ENCODE measurements around the gene AGAP1.

AGAP1 gene

DNA sequence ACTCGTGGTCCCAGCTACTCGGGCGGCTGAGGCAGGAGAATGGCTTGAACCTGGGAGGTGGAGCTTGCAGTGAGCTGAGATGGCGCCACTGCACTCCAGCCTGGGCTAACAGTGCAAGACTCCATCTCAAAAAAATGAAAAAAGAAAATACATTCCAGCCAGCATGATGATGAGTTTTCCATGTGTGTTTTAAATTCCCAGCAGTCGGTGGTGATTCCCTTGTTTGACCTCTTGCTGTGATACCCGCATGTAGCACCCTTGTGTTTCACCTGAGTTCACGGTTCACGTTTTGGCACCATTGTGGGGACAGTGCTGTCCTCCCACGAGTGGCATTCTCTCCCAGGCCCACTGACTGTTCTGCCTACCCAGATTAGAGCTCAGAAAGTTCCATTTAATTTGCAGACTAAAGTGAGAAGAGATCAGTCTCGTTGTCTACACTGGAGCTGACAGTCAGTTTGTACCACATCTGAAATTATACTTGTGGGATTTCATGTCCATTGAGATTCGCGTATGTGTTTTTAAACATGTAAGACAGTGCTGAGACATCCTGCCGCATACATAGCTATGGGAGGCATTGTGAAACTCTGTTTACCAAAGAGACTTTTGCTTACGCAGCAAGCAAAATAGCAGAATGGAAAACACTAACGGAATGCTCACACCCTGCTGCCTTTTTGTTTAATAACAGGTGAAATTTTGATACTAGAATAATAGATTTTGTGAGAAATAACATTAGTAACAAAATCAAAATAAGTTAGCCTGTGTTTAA lies 517.3 kb downstream of the AGAP1 start:
- no peak for TF ChIP-seq TAF1 (IDR thresholded peaks at IDR 0.05; ENCODE audit: borderline replicate concordance, insufficient read depth, low read length)
- no peak for TF ChIP-seq POLR2AphosphoS5 (IDR thresholded peaks at IDR 0.05; ENCODE audit: low read depth, low read length)
- TF ChIP-seq SIN3A (IDR thresholded peaks at IDR 0.05; ENCODE audit: borderline replicate concordance, insufficient read depth, low read length), result no peak
- TF ChIP-seq, protein P1, sequence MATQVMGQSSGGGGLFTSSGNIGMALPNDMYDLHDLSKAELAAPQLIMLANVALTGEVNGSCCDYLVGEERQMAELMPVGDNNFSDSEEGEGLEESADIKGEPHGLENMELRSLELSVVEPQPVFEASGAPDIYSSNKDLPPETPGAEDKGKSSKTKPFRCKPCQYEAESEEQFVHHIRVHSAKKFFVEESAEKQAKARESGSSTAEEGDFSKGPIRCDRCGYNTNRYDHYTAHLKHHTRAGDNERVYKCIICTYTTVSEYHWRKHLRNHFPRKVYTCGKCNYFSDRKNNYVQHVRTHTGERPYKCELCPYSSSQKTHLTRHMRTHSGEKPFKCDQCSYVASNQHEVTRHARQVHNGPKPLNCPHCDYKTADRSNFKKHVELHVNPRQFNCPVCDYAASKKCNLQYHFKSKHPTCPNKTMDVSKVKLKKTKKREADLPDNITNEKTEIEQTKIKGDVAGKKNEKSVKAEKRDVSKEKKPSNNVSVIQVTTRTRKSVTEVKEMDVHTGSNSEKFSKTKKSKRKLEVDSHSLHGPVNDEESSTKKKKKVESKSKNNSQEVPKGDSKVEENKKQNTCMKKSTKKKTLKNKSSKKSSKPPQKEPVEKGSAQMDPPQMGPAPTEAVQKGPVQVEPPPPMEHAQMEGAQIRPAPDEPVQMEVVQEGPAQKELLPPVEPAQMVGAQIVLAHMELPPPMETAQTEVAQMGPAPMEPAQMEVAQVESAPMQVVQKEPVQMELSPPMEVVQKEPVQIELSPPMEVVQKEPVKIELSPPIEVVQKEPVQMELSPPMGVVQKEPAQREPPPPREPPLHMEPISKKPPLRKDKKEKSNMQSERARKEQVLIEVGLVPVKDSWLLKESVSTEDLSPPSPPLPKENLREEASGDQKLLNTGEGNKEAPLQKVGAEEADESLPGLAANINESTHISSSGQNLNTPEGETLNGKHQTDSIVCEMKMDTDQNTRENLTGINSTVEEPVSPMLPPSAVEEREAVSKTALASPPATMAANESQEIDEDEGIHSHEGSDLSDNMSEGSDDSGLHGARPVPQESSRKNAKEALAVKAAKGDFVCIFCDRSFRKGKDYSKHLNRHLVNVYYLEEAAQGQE (IDR thresholded peaks at IDR 0.05; ENCODE audit: insufficient read depth in 1 of 2, low read depth in 2 of 2, low read length in 2 of 2), result no peak
- TF ChIP-seq FOXP2 (optimal IDR thresholded peaks at IDR 0.05; ENCODE audit: borderline replicate concordance, extremely low read depth, extremely low read length, insufficient read depth), result no peak

DNA sequence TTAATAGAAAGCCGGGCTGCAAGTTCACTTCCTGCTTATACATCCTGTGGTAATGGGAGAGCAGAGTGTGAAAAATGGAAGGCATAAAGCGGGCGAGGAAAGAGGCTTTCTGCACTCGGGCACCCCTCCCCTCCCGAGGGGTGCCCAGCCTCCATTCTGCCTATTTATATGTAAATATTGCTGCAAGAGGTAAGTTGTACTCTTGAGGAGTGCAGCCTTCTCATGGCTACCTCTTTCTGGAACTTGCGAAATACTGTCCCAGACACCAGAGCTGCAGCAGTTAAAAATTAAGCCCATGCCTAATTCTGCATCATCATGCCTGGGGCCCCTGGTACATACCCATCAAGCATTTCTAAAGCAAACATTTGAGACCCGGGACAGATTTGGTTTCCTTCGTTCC lies 518.3 kb downstream of the AGAP1 start:
- TF ChIP-seq, protein P1 (IDR thresholded peaks at IDR 0.05; ENCODE audit: insufficient read depth in 1 of 2, low read depth in 2 of 2, low read length in 2 of 2), result no peak
- no peak for TF ChIP-seq TAF1 (IDR thresholded peaks at IDR 0.05; ENCODE audit: borderline replicate concordance, insufficient read depth, low read length)
- TF ChIP-seq SIN3A (IDR thresholded peaks at IDR 0.05; ENCODE audit: borderline replicate concordance, insufficient read depth, low read length), result no peak

DNA sequence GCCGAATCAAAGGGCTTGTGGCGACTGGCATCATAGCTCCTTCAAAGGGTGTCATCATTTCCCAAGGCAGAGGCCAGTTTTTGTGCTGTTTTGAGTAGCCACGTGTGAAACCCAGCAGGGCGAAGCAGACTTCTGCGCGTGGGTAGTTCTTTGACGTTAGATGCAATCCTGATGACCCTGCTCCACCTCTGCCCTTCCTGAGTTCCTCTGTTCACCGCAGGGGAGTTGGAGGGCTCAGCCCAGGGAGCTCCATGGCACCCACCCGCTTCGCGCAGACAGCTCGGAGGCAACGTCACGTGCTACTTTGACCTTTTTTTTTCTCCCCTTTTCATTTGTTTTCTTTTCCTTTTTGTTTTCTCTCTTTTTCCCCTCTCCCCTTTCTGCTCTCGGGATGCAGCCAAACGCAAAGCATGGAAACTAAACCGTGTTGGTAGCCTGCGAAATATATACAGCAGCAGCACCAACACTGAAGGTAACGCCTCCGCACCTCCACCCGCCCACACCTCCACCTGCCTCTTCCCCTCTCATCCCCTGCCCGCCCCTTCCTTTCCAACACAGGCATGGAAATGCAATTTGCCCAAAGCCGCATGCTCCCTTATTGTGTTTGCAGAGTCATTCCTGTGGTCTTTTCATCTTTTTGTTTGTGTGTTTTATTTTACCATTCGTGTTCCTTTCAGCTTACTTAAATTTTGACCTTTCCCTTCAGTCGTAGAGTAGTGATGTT lies 520.7 kb downstream of the AGAP1 start:
- TF ChIP-seq, protein P1 (IDR thresholded peaks at IDR 0.05; ENCODE audit: insufficient read depth in 1 of 2, low read depth in 2 of 2, low read length in 2 of 2), result no peak
- TF ChIP-seq TAF1 (IDR thresholded peaks at IDR 0.05; ENCODE audit: borderline replicate concordance, insufficient read depth, low read length) (no peak), POLR2AphosphoS5 (IDR thresholded peaks at IDR 0.05; ENCODE audit: low read depth, low read length) (no peak), FOXP2 (optimal IDR thresholded peaks at IDR 0.05; ENCODE audit: borderline replicate concordance, extremely low read depth, extremely low read length, insufficient read depth) (no peak), SIN3A (IDR thresholded peaks at IDR 0.05; ENCODE audit: borderline replicate concordance, insufficient read depth, low read length) (no peak)

DNA sequence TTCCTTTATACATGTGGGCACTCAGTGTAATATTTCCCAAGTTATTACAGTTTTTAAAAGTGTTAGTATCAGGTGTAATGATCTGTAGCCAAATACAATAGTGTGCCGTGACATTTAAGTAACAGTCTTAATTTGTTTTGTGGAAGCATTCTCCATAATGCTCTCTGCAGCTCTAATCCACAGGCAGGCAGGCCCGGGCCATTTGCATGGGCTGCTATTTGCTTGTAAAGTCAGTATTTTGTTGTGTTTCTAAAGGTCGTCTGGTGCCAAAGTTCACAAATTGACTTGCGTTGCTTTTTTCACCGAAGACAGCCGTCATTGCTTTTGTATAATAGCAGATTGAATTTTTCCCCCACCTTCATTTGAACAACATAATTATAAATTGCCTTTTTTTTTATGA lies 521.3 kb downstream of the AGAP1 start:
- TF ChIP-seq POLR2AphosphoS5 (IDR thresholded peaks at IDR 0.05; ENCODE audit: low read depth, low read length), result no peak
- no peak for TF ChIP-seq SIN3A (IDR thresholded peaks at IDR 0.05; ENCODE audit: borderline replicate concordance, insufficient read depth, low read length)
- TF ChIP-seq, protein P1 (IDR thresholded peaks at IDR 0.05; ENCODE audit: insufficient read depth in 1 of 2, low read depth in 2 of 2, low read length in 2 of 2), result no peak
- TF ChIP-seq TAF1 (IDR thresholded peaks at IDR 0.05; ENCODE audit: borderline replicate concordance, insufficient read depth, low read length), result no peak
- no peak for TF ChIP-seq FOXP2 (optimal IDR thresholded peaks at IDR 0.05; ENCODE audit: borderline replicate concordance, extremely low read depth, extremely low read length, insufficient read depth)
